Caco-2 (cell line): ENCODE results near the gene DAB1. TPM values are rescaled to one million over a fixed set of nuclear protein-coding genes. Genes with fewer than 3 reads are reported as not detected.

Source experiments
- BruUV-seq: library from RNA; stranded (reverse); fragments of 400-500 nt; replicated peaks from 2 replicates; lab custom pipeline; 2021; lab: Mats Ljungman, UMichigan
- CTCF ChIA-PET: fragments of 300-600 bp; sonication (Branson Sonifier 250); formaldehyde crosslinking; loops from one replicate; lab custom pipeline; 2022; ENCODE audit warnings: antibody characterized with exemption; lab: Charles Lee
- POLR2A ChIA-PET: fragments of 300-600 bp; sonication (Branson Sonifier 250); formaldehyde crosslinking; loops from one replicate; lab custom pipeline; 2022; ENCODE audit warnings: antibody characterized with exemption; lab: Charles Lee
- DNase-seq, 2 experiments: peaks; one replicate each; pipeline versions ENCODE4 v3.0.0 to v3.0.0-alpha.2; 2020 to 2022
- H3K27me3 ChIP-seq: replicated peaks from 2 replicates; pipeline ENCODE4 v1.6.0; 2011; ENCODE audit warnings: low read length; ENCODE audit not compliant: control insufficient read depth, insufficient read depth
- H3K36me3 ChIP-seq: 2 replicates; pipeline ENCODE4 v1.5.1; 2011; ENCODE audit warnings: low read length; ENCODE audit not compliant: control insufficient read depth, insufficient read depth
- H3K4me1 ChIP-seq: fragments of 250-450 bp; sonication (Bioruptor Pico); 2 replicates; pipeline ENCODE4 v1.5.1; 2020; ENCODE audit warnings: mild to moderate bottlenecking
- H3K4me3 ChIP-seq: 2 replicates; pipeline ENCODE4 v1.5.1; 2011; ENCODE audit warnings: low read depth, mild to moderate bottlenecking, control low read depth, low read length
- H3K9me3 ChIP-seq: fragments of 250-450 bp; sonication (Bioruptor Pico); 2 replicates; pipeline ENCODE4 v1.5.1; 2020; ENCODE audit warnings: mild to moderate bottlenecking, moderate library complexity
- H3K27ac Mint-ChIP-seq: one replicate; pipeline ENCODE4 v1.8.0; 2022; ENCODE audit warnings: mixed read lengths; ENCODE audit not compliant: unreplicated experiment
- H3K27me3 Mint-ChIP-seq: one replicate; pipeline ENCODE4 v1.8.0; 2022; ENCODE audit warnings: mixed read lengths; ENCODE audit not compliant: insufficient read depth, unreplicated experiment
- H3K36me3 Mint-ChIP-seq: one replicate; pipeline ENCODE4 v1.8.0; 2022; ENCODE audit warnings: mild to moderate bottlenecking, mixed read lengths; ENCODE audit not compliant: insufficient read depth, unreplicated experiment
- H3K4me1 Mint-ChIP-seq: one replicate; pipeline ENCODE4 v1.8.0; 2022; ENCODE audit warnings: low read depth, mixed read lengths; ENCODE audit not compliant: unreplicated experiment
- H3K4me3 Mint-ChIP-seq: one replicate; pipeline ENCODE4 v1.8.0; 2022; ENCODE audit warnings: mild to moderate bottlenecking, moderate library complexity, mixed read lengths; ENCODE audit not compliant: unreplicated experiment
- H3K9me3 Mint-ChIP-seq: one replicate; pipeline ENCODE4 v1.8.0; 2022; ENCODE audit warnings: mixed read lengths; ENCODE audit not compliant: unreplicated experiment
- intact Hi-C: fragments of 100-400 bp; cut with micrococcal nuclease; formaldehyde crosslinking; loops from one replicate; pipeline ENCODE4 v1.10.0; 2022; ENCODE audit not compliant: unreplicated experiment
- total RNA-seq: library from RNA; stranded (reverse); gene quantifications from 2 replicates; pipeline ENCODE4 v1.2.3, GENCODE V29; 2022
- TF ChIP-seq, protein P1 (sequence below), 2 experiments: fragments of 200-600 bp in 1 of 2; IDR thresholded peaks; 1 replicate in 1 of 2; 2 replicates in 1 of 2; pipeline versions ENCODE4 v1.5.1 to v1.8.0; 2011 to 2022; ENCODE audit warnings: antibody characterized with exemption in 1 of 2, control low read depth in 1 of 2, inconsistent platforms in 1 of 2, low read depth in 1 of 2, low read length in 1 of 2, mild to moderate bottlenecking in 1 of 2, moderate library complexity in 1 of 2; ENCODE audit not compliant: insufficient read depth in 1 of 2, severe bottlenecking in 1 of 2, unreplicated experiment in 1 of 2

The DAB1 gene
- total RNA-seq, 1 experiment from 2014 or later = 0.32 TPM

- intact Hi-C loops = no loop called here
- H3K4me1 ChIP-seq = no peaks in the 10 kb centered on the region
- H3K27me3 ChIP-seq = no peaks in the 10 kb centered on the region
- Mint-ChIP-seq H3K9me3 (no peaks in the 10 kb centered on the region), H3K4me1 (peaks cover 5% of the 10 kb centered on the region), H3K4me3 (no peak overlapping the region), H3K36me3 (no peaks in the 10 kb centered on the region), H3K27me3 (no peaks in the 10 kb centered on the region), H3K27ac (no peak overlapping the region)
- H3K36me3 ChIP-seq = no peaks in the 10 kb centered on the region
- TF ChIP-seq, protein P1, sequence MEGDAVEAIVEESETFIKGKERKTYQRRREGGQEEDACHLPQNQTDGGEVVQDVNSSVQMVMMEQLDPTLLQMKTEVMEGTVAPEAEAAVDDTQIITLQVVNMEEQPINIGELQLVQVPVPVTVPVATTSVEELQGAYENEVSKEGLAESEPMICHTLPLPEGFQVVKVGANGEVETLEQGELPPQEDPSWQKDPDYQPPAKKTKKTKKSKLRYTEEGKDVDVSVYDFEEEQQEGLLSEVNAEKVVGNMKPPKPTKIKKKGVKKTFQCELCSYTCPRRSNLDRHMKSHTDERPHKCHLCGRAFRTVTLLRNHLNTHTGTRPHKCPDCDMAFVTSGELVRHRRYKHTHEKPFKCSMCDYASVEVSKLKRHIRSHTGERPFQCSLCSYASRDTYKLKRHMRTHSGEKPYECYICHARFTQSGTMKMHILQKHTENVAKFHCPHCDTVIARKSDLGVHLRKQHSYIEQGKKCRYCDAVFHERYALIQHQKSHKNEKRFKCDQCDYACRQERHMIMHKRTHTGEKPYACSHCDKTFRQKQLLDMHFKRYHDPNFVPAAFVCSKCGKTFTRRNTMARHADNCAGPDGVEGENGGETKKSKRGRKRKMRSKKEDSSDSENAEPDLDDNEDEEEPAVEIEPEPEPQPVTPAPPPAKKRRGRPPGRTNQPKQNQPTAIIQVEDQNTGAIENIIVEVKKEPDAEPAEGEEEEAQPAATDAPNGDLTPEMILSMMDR (IDR thresholded peaks at IDR 0.05; ENCODE audit: insufficient read depth in 1 of 2, low read depth in 1 of 2, low read length in 1 of 2, severe bottlenecking in 1 of 2, unreplicated experiment in 1 of 2) = no peak
- no peaks in the 10 kb centered on the region for H3K9me3 ChIP-seq
- DNase-seq = no peak
- no peak overlapping the region for H3K4me3 ChIP-seq
- POLR2A ChIA-PET = no interaction called here
- CTCF ChIA-PET = no interaction called here
- no TSS peak for BruUV-seq
Observed at GRCh38 chr1:57086154-57086553, 337.7 kb downstream of the DAB1 start.

DNA sequence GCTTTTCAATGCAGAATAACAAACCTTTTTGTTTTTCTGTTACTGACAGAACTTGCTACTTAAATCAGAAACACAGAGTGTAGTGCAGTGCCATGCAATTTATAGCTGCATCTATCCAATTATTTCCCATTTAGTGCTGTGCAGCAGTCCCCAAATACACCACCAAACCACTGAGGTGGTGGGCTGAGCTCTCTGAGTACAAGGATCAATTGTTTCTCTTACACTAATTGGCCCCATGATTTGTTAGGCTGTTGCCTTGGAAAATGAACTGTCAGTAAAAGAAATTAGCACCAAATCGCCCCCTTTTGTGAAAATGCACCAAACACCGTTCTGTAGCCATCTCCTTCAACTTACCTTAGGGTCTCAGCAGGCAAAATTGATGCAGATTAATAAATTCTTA lies 339.2 kb downstream of the DAB1 start:
- CTCF ChIA-PET = no interaction called here
- no peaks in the 10 kb centered on the region for H3K9me3 Mint-ChIP-seq
- POLR2A ChIA-PET = no interaction called here
- no TSS peak for BruUV-seq
- peaks cover 5% of the 10 kb centered on the region for H3K4me1 Mint-ChIP-seq
- Histone ChIP-seq H3K27me3 (no peaks in the 10 kb centered on the region), H3K4me3 (no peak overlapping the region), H3K4me1 (no peaks in the 10 kb centered on the region), H3K9me3 (no peaks in the 10 kb centered on the region), H3K36me3 (no peaks in the 10 kb centered on the region)
- DNase-seq = no peak
- intact Hi-C loops = no loop called here
- TF ChIP-seq, protein P1 (IDR thresholded peaks at IDR 0.05; ENCODE audit: insufficient read depth in 1 of 2, low read depth in 1 of 2, low read length in 1 of 2, severe bottlenecking in 1 of 2, unreplicated experiment in 1 of 2) = no peak
- no peak overlapping the region for H3K27ac Mint-ChIP-seq
- no peaks in the 10 kb centered on the region for H3K36me3 Mint-ChIP-seq
- no peak overlapping the region for H3K4me3 Mint-ChIP-seq
- no peaks in the 10 kb centered on the region for H3K27me3 Mint-ChIP-seq

DNA sequence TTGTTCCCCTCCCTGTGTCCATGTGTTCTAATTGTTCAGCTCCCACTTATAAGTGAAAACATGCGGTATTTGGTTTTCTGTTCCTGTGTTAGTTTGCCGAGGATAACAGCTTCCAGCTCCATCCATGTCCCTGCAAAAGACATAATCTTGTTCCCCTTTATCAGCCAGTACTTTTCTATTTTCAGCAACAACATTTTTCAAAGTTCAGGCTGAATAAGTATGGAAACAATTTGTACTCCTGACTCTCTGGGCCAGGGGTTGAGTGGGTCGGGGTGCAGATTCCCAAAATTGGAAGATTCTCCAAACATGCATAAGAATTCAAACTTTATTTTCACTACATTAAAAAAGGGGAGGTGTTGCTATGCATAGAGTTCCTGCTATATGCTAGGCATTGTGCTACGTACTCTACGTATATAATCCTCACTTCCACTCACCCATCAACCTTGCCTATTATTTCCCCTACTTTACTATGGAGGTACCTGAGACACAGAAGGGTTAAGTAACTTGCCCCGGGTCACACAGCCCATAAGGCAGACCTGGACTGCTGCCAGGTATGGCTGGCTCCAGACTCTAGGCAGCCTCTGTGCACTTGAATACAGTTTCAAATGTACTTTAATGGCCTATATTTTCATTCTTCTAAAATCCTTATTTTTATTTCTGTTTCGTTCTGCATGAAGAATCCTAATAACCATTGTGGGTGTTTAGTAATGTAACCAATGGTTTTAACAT lies 341.0 kb downstream of the DAB1 start:
- H3K9me3 ChIP-seq = no peaks in the 10 kb centered on the region
- Mint-ChIP-seq H3K4me3 (no peak overlapping the region), H3K27me3 (no peaks in the 10 kb centered on the region), H3K36me3 (no peaks in the 10 kb centered on the region), H3K4me1 (no peaks in the 10 kb centered on the region), H3K9me3 (no peaks in the 10 kb centered on the region), H3K27ac (no peak overlapping the region)
- no peak overlapping the region for H3K4me3 ChIP-seq
- CTCF ChIA-PET = no interaction called here
- TF ChIP-seq, protein P1 (IDR thresholded peaks at IDR 0.05; ENCODE audit: insufficient read depth in 1 of 2, low read depth in 1 of 2, low read length in 1 of 2, severe bottlenecking in 1 of 2, unreplicated experiment in 1 of 2) = no peak
- intact Hi-C loops = no loop called here
- H3K36me3 ChIP-seq = no peaks in the 10 kb centered on the region
- no peaks in the 10 kb centered on the region for H3K4me1 ChIP-seq
- no peak for DNase-seq
- POLR2A ChIA-PET = no interaction called here
- no peaks in the 10 kb centered on the region for H3K27me3 ChIP-seq
- no TSS peak for BruUV-seq
